Measurements from ENCODE around the gene CNKSR1.

The CNKSR1 gene

GRCh38 chr1:26184086-26184485, 6.8 kb downstream of the CNKSR1 start:
- DNase-seq (ENCODE audit: low read depth in 2 of 2, low spot score in 1 of 2) = no peak

DNA sequence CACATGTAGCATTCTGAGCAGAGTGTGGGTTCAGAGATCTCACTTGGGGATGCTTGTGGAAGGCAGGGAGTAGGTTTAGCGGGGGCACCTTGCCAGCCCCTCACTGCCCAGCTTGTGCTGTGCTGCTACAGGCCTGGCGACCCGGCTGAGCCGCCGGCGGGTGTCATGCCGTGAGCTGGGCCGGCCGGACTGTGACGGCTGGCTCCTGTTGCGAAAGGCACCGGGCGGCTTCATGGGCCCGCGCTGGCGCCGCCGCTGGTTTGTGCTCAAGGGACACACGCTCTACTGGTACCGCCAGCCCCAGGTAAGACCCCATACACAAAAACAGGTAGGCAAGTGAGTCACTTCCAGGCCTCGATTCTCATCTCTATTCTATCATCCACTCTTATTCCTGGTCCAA, 7.6 kb downstream of the CNKSR1 start:
- no peak for DNase-seq (ENCODE audit: low read depth in 2 of 2, low spot score in 1 of 2)

- no peak for DNase-seq (ENCODE audit: low read depth in 2 of 2, low spot score in 1 of 2)
These were observed 10.6 kb downstream of the CNKSR1 start for GRCh38 chr1:26187882-26188281.

GRCh38 chr1:26188477-26188876, 11.2 kb downstream of the CNKSR1 start:
- no peak for DNase-seq (ENCODE audit: low read depth in 2 of 2, low spot score in 1 of 2)

- no peak for DNase-seq (ENCODE audit: low read depth in 2 of 2, low spot score in 1 of 2)
These were observed 12.0 kb downstream of the CNKSR1 start for GRCh38 chr1:26189331-26189730.

DNA sequence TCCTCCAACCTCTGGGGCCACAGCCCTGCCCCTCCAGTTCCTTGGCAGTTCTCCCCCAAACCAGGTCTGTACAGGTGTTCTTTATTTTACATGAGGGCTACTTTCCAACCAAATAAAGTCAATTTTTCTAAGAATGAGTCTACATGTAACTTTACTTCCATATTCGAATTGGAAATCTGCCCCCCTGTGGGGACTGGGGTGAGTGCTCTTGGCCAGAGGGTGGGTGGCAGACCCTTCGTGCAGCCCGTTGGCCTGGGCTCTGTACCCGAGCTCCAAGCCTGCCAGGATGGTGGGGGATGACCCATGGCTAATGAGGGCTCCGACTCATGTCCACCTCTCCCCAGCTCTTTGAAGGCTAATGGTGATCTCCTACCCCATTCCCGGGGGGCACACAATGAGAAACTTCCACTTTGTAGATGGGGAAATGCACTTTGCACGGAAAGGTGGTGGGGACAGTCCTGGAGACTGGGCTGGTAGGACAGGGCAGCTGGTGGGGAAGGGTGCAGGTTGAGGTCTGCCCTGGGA, 12.5 kb downstream of the CNKSR1 start:
- no peak for DNase-seq (ENCODE audit: low read depth in 2 of 2, low spot score in 1 of 2)

DNA sequence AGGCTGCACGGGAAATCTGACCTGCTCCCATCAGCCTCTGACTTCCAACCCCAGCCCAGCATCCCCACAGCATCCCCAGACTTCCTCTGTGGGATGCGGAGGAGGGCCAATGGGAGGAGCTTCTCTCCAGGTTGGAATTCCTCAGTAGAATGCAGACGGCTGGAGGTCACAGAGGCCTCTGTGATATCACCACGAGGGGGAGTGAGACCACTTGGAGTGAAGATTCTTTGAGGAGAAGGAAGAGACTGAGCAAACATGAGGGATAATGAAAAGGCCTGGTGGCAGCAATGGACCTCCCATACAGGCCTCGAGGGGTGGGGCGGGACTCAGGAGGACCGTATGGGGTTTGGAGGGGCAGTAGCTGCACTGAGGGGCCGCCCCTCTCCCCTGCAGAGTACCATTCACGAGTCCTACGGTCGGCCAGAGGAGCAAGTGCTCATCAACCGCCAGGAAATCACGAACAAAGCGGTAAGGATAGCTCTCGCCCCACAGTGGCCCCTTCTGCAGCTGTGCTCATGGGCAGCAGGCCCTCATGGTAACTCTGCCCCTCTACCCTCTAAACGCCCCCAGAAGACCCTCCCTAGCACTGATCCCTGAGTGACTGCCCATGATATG, 13.2 kb downstream of the CNKSR1 start, which contains the start of gene CATSPER4:
TSS of gene CATSPER4 (plus strand) at position 230 of the 615 bp plus-strand sequence. CDS start at position 256, 26 bp downstream.
- no peak for DNase-seq (ENCODE audit: low read depth in 2 of 2, low spot score in 1 of 2)

DNA sequence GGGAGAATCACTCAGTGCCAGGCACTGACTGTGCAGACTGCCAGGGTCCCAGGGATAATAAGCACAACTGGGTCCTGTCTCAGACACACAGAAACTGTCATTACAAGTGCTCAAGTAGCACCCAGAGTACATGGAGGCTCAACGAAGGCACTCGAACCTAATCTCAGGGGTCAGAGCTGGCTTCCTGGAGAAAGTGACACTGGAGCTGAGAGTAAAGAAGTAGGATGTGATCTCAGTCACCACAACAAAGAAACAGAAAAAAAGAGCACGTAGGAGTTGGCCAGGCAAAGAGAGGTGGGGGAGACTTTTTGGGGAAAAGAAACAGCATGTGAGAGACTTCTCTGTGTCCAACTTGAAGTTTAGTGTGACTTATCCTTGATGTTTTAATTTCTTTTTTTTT, 14.4 kb downstream of the CNKSR1 start:
- DNase-seq (ENCODE audit: low read depth in 2 of 2, low spot score in 1 of 2) = no peak

- DNase-seq (ENCODE audit: low read depth in 2 of 2, low spot score in 1 of 2) = no peak
These were observed 18.5 kb downstream of the CNKSR1 start for GRCh38 chr1:26195805-26196204.

- no peak for DNase-seq (ENCODE audit: low read depth in 2 of 2, low spot score in 1 of 2)
These were observed 20.0 kb downstream of the CNKSR1 start for GRCh38 chr1:26197301-26197700.

GRCh38 chr1:26197813-26198212, 20.5 kb downstream of the CNKSR1 start:
- DNase-seq (ENCODE audit: low read depth in 2 of 2, low spot score in 1 of 2) = no peak

DNA sequence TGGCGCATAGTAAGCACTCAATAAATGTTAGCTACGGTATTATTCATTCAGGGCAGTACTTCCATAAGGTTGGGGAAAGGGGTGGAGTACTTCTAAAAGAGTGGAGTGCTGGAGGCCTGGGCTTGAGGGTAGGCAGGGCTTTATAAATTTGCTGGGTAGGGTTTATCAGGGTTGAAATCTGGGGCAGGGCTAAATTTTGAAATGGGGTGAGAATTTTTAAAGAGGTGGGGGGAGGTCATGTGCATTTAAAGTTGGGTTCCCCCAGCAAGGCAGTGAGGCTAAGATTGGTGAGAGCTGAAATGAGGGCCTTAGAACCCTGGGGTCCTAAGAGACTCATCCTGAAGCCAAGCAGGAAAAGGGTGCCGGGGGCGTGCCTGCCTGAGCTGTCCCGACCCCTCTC, 23.1 kb downstream of the CNKSR1 start:
- DNase-seq (ENCODE audit: low read depth in 2 of 2, low spot score in 1 of 2) = no peak

- no peak for DNase-seq (ENCODE audit: low read depth in 2 of 2, low spot score in 1 of 2)
These were observed 26.5 kb downstream of the CNKSR1 start for GRCh38 chr1:26203642-26204318.

DNA sequence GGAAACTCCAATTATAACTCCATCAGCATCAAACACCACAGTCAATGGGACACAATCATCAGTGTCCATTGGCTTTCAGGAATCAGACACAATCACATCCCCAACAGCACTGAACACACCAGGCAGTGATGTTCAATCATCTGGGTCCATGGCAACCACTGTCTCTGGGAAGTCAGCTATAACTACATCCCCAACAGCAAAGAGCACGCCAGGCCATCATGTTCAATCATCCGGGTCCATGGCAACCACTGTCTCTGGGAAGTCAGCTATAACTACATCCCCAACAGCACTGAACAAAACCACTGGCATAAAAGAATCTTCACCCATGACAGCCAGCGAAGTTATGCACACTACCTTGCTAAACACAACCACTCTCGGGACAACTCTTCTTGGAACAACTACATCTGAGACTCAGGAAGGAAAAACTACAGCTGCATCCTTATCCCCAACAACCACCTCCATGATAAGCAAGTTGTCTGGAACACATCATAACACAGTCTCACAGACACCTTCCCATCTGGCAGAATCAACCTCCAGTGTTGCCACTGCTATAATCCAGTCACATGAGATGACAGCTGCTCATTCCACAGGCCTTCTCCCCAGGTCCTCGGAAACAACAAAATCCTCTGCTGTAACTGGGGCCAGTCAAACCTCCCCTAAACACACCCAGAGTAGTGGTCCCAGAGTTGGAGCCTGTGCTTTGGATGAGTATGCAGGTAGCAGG, 33.0 kb downstream of the CNKSR1 start:
- DNase-seq (ENCODE audit: low read depth in 2 of 2, low spot score in 1 of 2) = no peak

- DNase-seq (ENCODE audit: low read depth in 2 of 2, low spot score in 1 of 2) = no peak
These were observed 35.4 kb downstream of the CNKSR1 start for GRCh38 chr1:26212726-26213125.

DNA sequence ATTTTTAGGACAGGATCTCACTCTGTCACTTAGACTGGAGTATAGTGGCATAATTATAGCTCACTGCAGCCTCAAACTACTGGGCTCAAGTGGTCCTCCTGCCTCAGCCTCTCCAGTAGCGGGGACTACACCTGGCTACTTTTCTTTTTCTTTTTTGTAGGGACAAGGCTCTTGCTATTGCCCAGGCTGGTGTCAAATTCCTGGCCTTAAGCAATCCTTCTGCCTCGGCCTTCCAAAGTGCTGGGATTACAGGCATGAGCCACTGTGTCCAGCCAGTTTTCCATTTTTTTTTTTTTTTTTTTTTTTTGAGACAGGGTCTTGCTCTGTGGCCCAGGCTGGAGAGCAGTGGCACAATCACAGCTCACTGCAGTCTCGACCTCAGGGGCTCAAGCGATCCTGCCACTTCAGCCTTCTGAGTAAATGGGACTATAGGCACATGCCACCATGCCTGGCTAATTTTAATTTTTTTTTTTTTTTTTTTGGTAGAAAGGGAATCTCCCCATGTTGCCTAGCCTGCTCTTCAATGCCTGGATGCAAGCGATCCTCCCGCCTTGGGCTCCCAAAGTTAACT, 36.1 kb downstream of the CNKSR1 start:
- DNase-seq (ENCODE audit: low read depth in 2 of 2, low spot score in 1 of 2) = no peak

DNA sequence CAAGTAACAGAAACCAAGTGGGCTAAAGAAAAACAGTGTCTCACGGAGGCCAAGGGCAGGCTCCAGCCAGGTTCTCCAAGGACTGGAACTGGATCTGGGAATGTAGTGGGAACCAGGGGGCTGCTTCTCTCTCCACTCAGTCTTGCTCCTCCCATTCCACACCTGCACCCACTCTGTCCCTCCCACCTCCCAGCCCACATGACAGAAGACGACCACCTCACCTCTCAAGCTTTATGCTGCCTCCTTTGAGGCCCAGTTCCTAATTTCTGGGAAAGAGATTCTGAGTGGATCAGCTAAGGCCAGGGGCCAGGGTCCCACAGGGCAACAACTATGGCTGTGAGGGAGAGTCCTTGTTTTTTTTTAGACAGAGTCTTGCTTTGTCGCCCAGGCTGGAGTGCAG, 38.0 kb downstream of the CNKSR1 start:
- no peak for DNase-seq (ENCODE audit: low read depth in 2 of 2, low spot score in 1 of 2)

GRCh38 chr1:26218906-26219494, 41.7 kb downstream of the CNKSR1 start:
- DNase-seq (ENCODE audit: low read depth in 2 of 2, low spot score in 1 of 2) = no peak

- no peak for DNase-seq (ENCODE audit: low read depth in 2 of 2, low spot score in 1 of 2)
These were observed 43.1 kb downstream of the CNKSR1 start for GRCh38 chr1:26220199-26220912.

- no peak for DNase-seq (ENCODE audit: low read depth in 2 of 2, low spot score in 1 of 2)
These were observed 43.8 kb downstream of the CNKSR1 start for GRCh38 chr1:26221094-26221493.

DNA sequence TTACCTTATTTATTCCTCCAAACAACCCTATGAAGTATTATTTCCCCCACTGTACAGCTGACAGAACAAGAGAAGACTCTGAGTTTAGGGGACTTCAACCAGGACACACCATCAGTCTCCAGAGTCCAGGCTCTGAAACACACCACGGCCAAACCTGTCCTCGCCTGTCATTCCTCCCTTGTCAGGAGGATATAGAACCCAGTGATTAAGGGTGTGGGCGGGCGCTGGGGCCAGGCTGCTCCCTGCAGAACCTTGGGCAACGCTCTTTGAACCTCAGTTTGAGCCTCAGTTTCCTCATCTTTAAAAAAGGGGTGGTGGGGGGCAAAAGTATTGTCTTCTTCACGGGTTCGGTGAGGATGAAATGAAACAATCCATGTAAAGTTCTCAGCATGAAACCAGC, 47.3 kb downstream of the CNKSR1 start:
- no peak for DNase-seq (ENCODE audit: low read depth in 2 of 2, low spot score in 1 of 2)

All from stimulated activated CD8-positive, alpha-beta memory T cell treated with anti-CD3 and anti-CD28 coated beads, Interleukin-4, amount 100 ng/mL, for 1 hour (primary cell).